HG03064 (cell line): ENCODE results near the gene DOCK1.

Source experiments
- ATAC-seq: cut with Tn5 transposase; IDR thresholded peaks from one replicate; pipeline ENCODE4 v1.9.1; 2021; ENCODE audit warnings: low read depth; ENCODE audit not compliant: unreplicated experiment

Gene DOCK1

DNA sequence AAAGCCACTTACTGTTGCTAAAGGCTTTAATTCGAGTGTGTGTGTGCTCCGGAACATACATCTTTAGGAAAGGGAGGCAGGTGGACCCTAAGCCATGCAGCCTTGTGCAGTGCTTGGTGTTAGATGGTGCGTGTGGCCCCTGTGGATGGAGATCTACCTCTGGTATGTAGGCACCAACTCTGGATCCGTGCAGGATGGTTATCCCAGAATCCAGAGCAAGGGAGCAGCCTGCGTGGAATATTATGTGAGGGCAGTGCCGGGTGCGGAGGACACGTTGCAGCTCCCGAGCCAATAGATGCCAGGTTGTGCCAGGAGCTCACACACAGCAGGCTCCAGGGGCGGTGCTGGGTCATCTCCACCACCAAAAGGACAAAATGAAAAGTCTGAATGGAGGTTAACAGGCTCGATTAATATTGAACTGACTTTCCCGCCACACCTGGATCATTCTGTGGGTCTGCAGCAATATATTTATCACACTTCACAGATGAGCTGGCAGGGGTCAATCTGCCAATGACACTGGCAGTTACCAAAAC is 500.9 kb downstream of the DOCK1 start:
- ATAC-seq, result no peak

DNA sequence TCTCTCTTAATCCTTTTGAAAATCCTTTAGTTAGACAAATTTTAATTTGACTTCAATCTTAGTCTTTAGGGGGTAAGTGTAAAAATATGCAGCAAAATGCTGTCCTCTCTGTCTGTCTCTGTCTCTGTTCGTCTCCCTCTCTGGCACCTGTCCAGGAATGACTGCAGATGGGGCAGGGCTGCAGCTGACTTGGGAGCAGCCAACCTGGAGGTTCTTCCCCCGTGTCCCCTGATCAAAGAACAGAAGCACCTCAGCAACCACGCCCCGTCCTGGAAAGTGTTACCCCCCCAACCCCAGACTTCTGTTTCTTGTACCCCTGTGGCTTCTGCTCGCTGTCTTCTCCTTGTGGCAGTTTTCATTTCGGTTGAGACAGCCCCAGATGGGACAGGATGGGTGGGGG is 502.3 kb downstream of the DOCK1 start:
- no peak for ATAC-seq

- no peak for ATAC-seq
Measured at GRCh38 chr10:127408112-127408710, 503.0 kb downstream of the DOCK1 start.

GRCh38 chr10:127408733-127409132 is 503.5 kb downstream of the DOCK1 start:
- no peak for ATAC-seq

DNA sequence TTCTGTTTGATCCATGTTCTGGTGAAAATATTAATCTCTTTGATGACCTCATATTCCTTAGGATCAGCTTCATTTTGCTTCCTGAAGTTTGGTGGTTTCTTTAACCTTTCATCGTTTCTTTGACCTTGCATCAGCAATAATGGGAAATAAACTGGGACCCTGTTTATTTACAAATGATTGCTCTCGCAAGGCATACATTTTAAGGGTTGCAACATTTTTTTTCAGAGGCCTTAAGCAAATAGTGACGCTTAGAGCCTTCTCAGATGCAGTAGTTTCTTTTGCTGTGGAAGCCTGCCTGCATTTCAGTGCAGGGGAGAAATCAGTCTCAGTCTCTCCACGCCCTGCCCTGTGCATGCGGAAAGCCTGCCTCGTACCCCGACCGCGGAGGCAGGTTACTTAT is 504.8 kb downstream of the DOCK1 start:
- ATAC-seq, result no peak

DNA sequence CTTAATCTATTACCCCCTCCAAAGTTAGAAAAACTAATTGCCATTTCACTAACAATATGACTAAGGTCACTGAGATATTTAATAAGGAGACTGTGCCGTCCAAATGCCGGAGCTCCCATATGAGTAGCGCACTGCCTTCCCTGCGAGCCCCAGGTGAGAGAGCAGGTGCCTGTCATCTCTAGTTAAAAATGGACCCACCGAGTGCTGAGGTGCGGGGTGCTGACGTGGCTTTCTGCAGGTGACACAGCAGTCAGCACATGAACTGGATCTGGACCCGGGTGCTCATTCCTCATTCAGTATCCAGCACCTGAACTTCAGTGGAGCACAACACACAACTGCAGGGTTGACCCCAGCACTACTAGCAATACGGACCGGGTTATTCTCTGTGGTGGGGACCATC is 505.8 kb downstream of the DOCK1 start:
- no peak for ATAC-seq

DNA sequence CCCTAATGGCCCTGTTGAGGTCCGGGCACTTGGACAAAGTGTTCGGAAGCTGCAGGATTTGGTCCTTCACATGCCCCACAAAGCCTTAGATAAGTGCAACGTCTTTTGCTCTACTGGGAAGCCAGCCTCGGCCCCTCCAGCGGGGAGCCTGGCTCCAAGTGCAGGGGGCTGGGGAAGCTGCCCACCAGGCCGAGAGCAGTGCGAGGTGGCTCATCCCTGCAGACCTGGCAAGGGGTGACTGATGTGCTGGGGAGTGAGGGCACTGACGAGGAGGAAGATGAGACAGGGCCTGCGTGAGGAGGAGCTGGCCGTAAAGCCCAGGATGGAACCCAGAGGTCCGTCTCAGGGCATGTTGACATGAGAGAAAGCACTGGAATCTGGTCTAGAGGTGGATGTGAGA is 508.1 kb downstream of the DOCK1 start:
- no peak for ATAC-seq

GRCh38 chr10:127414024-127414423 is 508.8 kb downstream of the DOCK1 start:
- ATAC-seq, result no peak

- ATAC-seq, result no peak
Measured at GRCh38 chr10:127415116-127415515, 509.9 kb downstream of the DOCK1 start.

- ATAC-seq, result no peak
Measured at GRCh38 chr10:127415901-127416581, 510.8 kb downstream of the DOCK1 start.

DNA sequence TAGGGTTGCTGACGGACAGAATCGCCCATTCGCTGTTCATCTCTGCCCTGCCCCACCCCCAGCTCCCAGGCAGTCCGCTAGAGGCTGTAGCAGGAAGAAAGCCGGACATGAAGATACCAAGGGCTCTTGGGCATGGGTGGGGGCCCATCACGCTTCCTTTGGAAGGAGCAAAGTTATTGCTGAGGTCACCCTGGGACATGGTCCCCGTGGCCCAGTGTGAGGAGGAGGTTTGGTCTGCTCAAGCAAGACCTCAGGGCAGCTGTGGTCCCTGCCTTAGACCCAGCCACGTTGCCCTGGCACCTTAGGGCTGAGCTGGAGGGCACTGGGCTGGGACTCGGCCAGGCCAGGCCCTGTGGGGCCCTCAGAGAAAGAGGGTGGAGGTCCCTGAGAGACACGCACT is 511.8 kb downstream of the DOCK1 start:
- no peak for ATAC-seq

DNA sequence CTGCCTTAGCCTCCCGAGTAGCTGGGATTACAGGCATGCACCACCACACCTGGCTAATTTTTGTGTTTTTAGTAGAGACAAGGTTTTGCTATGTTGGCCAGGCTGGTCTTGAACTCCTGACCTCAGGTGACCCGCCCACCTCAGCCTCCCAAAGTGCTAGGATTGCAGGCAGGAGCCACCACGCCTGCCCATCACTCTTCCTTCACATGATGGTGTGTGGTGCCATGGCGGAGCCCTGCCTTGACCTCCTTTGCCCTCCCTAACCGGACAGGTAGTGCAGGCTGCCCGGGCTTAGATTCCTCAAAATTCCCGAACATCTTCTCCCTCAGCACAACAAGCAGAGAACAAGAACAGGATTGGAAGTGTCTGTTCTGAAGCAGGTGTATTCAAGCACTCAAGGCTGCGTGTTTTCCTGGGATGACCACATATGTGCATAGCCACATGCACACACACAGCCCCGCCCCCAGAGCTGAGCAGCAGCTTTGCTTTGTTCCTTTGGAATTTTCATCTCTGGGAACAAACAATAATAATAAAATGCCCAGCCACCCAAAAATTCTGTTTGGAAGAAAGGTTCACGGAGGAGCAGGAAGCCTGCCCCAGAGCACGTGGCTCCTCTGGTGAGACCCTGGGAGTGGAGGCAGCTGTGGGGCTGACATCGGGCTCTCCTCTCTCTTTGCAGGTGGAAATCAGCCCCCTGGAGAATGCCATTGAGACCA is 512.6 kb downstream of the DOCK1 start:
- ATAC-seq, result no peak

GRCh38 chr10:127418536-127419168 is 513.4 kb downstream of the DOCK1 start:
- no peak for ATAC-seq

- no peak for ATAC-seq
Measured at GRCh38 chr10:127420138-127420684, 515.0 kb downstream of the DOCK1 start.

- ATAC-seq, result no peak
Measured at GRCh38 chr10:127423218-127423915, 518.1 kb downstream of the DOCK1 start.

GRCh38 chr10:127424594-127425264 is 519.5 kb downstream of the DOCK1 start:
- no peak for ATAC-seq

DNA sequence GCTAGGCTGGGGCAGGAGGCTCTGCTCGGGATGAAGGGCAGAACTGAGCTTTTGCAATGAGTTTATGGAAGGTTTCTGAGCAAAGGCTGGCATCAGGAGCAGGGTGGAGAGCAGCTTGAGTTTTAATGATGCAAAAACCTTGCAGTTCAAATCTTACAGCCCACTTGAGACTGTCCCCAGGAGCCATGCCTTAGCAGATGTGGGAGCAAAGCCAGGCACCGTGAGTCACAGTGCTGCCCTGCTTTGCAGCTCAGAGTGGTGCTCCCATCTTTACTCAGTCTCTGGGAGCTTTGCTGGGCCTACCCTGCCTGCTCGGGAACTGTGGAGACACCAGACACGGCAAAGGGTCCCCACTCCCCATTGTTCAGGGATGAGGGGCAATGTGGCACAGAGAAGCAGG is 521.5 kb downstream of the DOCK1 start:
- no peak for ATAC-seq

DNA sequence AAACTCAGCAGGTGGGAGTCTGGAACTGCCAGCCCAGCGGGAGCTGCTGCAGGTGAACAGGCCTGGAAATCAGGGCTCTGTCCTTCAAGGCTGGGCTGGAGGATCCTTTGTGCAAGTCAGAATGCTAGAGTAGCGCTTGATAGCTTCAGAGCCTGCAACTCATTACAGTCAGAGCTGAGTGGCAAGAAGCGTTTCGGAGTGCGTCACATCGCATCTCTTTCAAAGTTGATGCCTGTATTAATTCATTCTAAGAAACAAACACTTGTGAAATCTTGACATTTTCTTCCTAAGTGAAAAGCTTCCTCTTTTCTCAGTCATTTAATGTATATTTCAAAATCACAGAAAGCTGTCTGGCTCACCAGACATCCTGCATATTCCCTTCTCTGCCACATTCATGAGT is 522.7 kb downstream of the DOCK1 start:
- no peak for ATAC-seq

DNA sequence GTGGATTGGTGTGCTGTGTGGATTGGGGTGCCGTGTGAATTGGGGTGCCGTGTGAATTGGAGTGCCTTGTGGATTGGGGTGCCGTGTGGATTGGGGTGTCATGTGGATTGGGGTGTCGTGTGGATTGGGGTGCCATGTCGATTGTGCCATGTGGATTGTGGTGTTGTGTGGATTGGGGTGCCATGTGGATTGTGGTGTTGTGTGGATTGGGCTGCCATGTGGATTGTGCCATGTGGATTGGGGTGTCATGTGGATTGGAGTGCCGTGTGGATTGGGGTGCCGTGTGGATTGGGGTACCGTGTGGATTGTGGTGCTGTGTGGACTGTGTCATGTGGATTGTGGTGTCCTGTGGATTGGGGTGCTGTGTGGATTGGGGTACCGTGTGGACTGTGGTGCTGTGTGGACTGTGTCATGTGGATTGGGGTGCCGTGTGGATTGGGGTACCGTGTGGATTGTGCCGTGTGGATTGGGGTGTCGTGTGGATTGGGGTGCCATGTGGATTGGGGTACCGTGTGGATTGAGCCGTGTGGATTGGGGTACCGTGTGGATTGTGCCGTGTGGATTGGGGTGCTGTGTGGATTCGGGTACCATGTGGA is 523.3 kb downstream of the DOCK1 start:
- no peak for ATAC-seq
